ENCODE data around the gene IQSEC1.

GRCh38 chr3:13083898-13084297 is 10.7 kb upstream of the IQSEC1 start:
- TF ChIP-seq POLR3G (IDR thresholded peaks at IDR 0.05; ENCODE audit: extremely low read depth, insufficient read length, insufficient replicate concordance) (no peak), NBN (IDR thresholded peaks at IDR 0.05; ENCODE audit: low read depth) (no peak), SREBF1 (IDR thresholded peaks at IDR 0.05; ENCODE audit: borderline replicate concordance, low read depth, low read length) (no peak), ZNF146 (CRISPR knock-in tag; IDR thresholded peaks at IDR 0.05; ENCODE audit: unreplicated experiment) (no peak), E2F5 (CRISPR knock-in tag; IDR thresholded peaks at IDR 0.05) (no peak), CTCF (IDR thresholded peaks at IDR 0.05 in 2 of 3, conservative IDR thresholded peaks at IDR 0.05 in 1 of 3; ENCODE audit: insufficient read depth in 2 of 3, low read depth in 1 of 3, low read length in 3 of 3) (no peak), MAX (CRISPR knock-in tag; IDR thresholded peaks at IDR 0.05) (no peak), ZNF232 (CRISPR knock-in tag; IDR thresholded peaks at IDR 0.05) (no peak)
